HEK293T (cell line): ENCODE data around the gene IL1R2.

ENCODE experiments used
- SP1 ChIP-seq: fragments of 450-650 bp; IDR thresholded peaks from 2 replicates; pipeline ENCODE4 v1.6.1; 2017
- ZNF384 ChIP-seq: fragments of 450-650 bp; IDR thresholded peaks from 2 replicates; pipeline ENCODE4 v1.6.1; 2016

DNA sequence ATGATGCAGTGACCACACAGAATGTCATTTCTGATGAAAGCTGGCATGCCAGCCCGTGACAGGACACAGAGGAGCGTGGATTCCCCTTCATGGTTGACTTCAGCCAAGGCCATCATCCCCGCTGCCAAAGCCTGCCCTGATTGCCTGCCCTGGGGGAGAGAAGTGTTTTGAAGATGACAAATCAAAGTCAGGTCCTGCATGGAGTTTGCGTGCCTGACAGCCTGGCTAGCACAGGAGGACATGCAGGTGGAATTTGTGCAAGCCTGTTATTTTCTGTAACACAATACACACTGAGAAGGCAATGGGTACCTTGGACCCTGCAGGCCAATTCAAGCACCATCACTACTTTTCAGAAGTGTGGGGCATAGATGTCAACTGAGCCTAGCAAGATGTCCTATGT lies 5.4 kb upstream of the IL1R2 start:
- TF ChIP-seq SP1, result no peak
- no peak for TF ChIP-seq ZNF384
